SK-N-MC (cell line): Measurements from ENCODE around the gene SDK1.
"Not testable (repeated sequence)": the region's sequence is repeated elsewhere in the genome, so short reads cannot be mapped to it uniquely, and the experiment has no call there.

Experiments
- EZH2 ChIP-seq: fragments of 200-600 bp; sonication (generic); IDR thresholded peaks from one replicate; pipeline ENCODE4 v1.6.1; 2017; ENCODE audit warnings: antibody characterized with exemption
- POLR2AphosphoS5 ChIP-seq: IDR thresholded peaks from 2 replicates; pipeline ENCODE4 v1.6.1; 2012; ENCODE audit warnings: mild to moderate bottlenecking, low read depth, low read length, borderline replicate concordance

- not testable (repeated sequence) for TF ChIP-seq EZH2, POLR2AphosphoS5
Measured at GRCh38 chr7:3706091-3706490, 405.0 kb downstream of the SDK1 start.
